HepG2 (cell line): Measurements from ENCODE around the gene ITPRIPL1. TPM values are rescaled to one million over a fixed set of nuclear protein-coding genes. Genes with fewer than 3 reads are reported as not detected.

Experiments
- AGO1 ChIP-seq: fragments of 200-400 bp; formaldehyde crosslinking; IDR thresholded peaks from 2 replicates; pipeline ENCODE4 v1.6.1; 2017; ENCODE audit warnings: mild to moderate bottlenecking, low read depth, low read length, moderate library complexity; ENCODE audit not compliant: poor library complexity, severe bottlenecking
- CREB1 ChIP-seq, 2 experiments: fragments of 450-650 bp in 1 of 2; IDR thresholded peaks; 2 replicates each; pipeline ENCODE4 v1.6.1; 2016 to 2017; ENCODE audit warnings: control low read depth in 1 of 2, mild to moderate bottlenecking in 1 of 2, missing compliant biosample characterization in 1 of 2, missing genetic modification characterization in 1 of 2
- ELF1 ChIP-seq: sonication (generic); formaldehyde crosslinking; IDR thresholded peaks from 2 replicates; pipeline ENCODE4 v1.4.0; 2020; ENCODE audit warnings: missing genetic modification reagents
- JUND ChIP-seq: sonication (generic); formaldehyde crosslinking; IDR thresholded peaks from 2 replicates; pipeline ENCODE4 v1.8.0; 2022; ENCODE audit warnings: mild to moderate bottlenecking, missing genetic modification reagents
- KLF16 ChIP-seq, 2 experiments: sonication (generic) in 1 of 2; formaldehyde crosslinking in 1 of 2; IDR thresholded peaks; 2 replicates each; pipeline versions ENCODE4 v1.6.1 to v1.8.0; 2016 to 2023; ENCODE audit warnings: missing genetic modification reagents in 2 of 2, missing compliant biosample characterization in 1 of 2
- KLF9 ChIP-seq: IDR thresholded peaks from 2 replicates; pipeline ENCODE4 v1.6.1; 2016; ENCODE audit warnings: low read depth
- MED1 ChIP-seq: sonication (generic); formaldehyde crosslinking; IDR thresholded peaks from 2 replicates; pipeline ENCODE4 v1.4.0; 2020; ENCODE audit warnings: missing genetic modification reagents
- MEF2D ChIP-seq: sonication (generic); formaldehyde crosslinking; IDR thresholded peaks from 2 replicates; pipeline ENCODE4 v1.5.1; 2020; ENCODE audit warnings: mild to moderate bottlenecking, missing genetic modification reagents
- NCOA2 ChIP-seq: sonication (generic); formaldehyde crosslinking; IDR thresholded peaks from 2 replicates; pipeline ENCODE4 v1.8.0; 2022; ENCODE audit warnings: inconsistent platforms
- PAF1 ChIP-seq: IDR thresholded peaks from 2 replicates; pipeline ENCODE4 v1.6.1; 2016; ENCODE audit warnings: missing genetic modification reagents, missing compliant biosample characterization
- RARA ChIP-seq: IDR thresholded peaks from 2 replicates; pipeline ENCODE4 v1.6.1; 2016; ENCODE audit warnings: missing genetic modification reagents, missing compliant biosample characterization
- RCOR2 ChIP-seq: IDR thresholded peaks from 2 replicates; pipeline ENCODE4 v1.6.1; 2016; ENCODE audit warnings: missing biosample characterization, missing genetic modification reagents
- TEAD2 ChIP-seq: sonication (generic); formaldehyde crosslinking; IDR thresholded peaks from 2 replicates; pipeline ENCODE4 v1.9.0; 2021; ENCODE audit warnings: missing genetic modification reagents
- polyA plus RNA-seq, 8 experiments: library from polyadenylated mRNA; depleted of rRNA in 3 of 8; stranded (reverse) in 7 of 8; unstranded in 1 of 8; fragments of >200 nt; fragmentation: Illumina TruSeq in 4 of 8; extraction: Trizol in 4 of 8; gene quantifications; 2 replicates each; pipeline versions ENCODE4 v1.2.1 to v1.2.3, GENCODE V29; 2011 to 2016; ENCODE audit warnings: low read depth in 4 of 8, missing spikeins in 1 of 8, mixed read lengths in 1 of 8; ENCODE audit not compliant: insufficient read depth in 1 of 8
- total RNA-seq, 5 experiments: library from RNA; depleted of rRNA; stranded (reverse); fragments of >200 nt; fragmentation: Illumina TruSeq; extraction: Trizol; gene quantifications; 2 replicates each; pipeline ENCODE4 v1.2.3, GENCODE V29; 2016; ENCODE audit warnings: low read depth in 1 of 5
- TF ChIP-seq, protein P1 (sequence below): IDR thresholded peaks from 2 replicates; pipeline ENCODE4 v1.4.0; 2020; ENCODE audit warnings: mild to moderate bottlenecking, missing genetic modification reagents
- TF ChIP-seq, protein P2 (sequence below): sonication (generic); formaldehyde crosslinking; IDR thresholded peaks from 2 replicates; pipeline ENCODE4 v1.4.0; 2020; ENCODE audit warnings: missing genetic modification reagents
- TF ChIP-seq, protein P3 (sequence below): sonication (generic); formaldehyde crosslinking; IDR thresholded peaks from 2 replicates; pipeline ENCODE4 v1.5.1; 2020; ENCODE audit warnings: missing genetic modification reagents, mild to moderate bottlenecking, borderline replicate concordance
- TF ChIP-seq, protein P4 (sequence below): sonication (generic); formaldehyde crosslinking; IDR thresholded peaks from 2 replicates; pipeline ENCODE4 v1.5.0; 2020; ENCODE audit warnings: mild to moderate bottlenecking, missing genetic modification reagents

The ITPRIPL1 gene
- total and polyA plus RNA-seq, 2 of the 13 experiments (the other 11 are each of a cell fraction or from before 2014, with no cell fraction given): 4.3 to 11.7 TPM

DNA sequence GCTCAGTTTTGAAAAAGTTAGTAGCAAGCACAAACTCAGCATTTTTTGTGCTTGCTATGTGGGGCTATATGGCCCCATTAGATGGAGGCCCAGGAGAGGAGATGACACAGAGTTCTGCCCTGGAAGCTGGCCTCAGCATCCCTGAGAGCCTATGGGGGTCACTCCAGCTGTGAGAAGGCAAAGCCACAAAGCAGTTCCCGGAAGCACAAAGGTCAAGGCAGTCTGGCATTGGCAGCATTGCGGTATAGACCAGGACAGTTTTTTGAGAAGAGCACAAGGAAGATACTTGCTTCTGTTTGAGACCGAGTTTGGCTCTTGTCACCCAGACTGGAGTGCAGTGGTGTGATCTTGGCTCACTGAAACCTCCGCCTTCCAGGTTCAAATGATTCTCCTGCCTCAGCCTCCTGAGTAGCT, 7.5 kb upstream of the ITPRIPL1 start (continued):
- TF ChIP-seq TEAD2 (no peak), KLF16 (CRISPR knock-in tag; IDR thresholded peaks at IDR 0.05) (peak in 1 of 2 experiments; percentile 25; a peak in 1 of 4 replicates), NCOA2 (CRISPR knock-in tag) (peak; percentile 50), KLF9 (CRISPR knock-in tag) (no peak), CREB1 (IDR thresholded peaks at IDR 0.05) (no peak), CREB1 (CRISPR knock-in tag; IDR thresholded peaks at IDR 0.05) (0 out of 2 replicates have a peak, but pooled peaks have one; percentile 17), PAF1 (CRISPR knock-in tag) (no peak), AGO1 (no peak), RCOR2 (CRISPR knock-in tag) (peak; percentile 70; the same call in 1 of the 2 replicates), ELF1 (CRISPR knock-in tag) (peak; percentile 78), MED1 (CRISPR knock-in tag) (0 out of 2 replicates have a peak, but pooled peaks have one; percentile 34), RARA (CRISPR knock-in tag) (peak; percentile 73), JUND (CRISPR knock-in tag) (0 out of 2 replicates have a peak, but pooled peaks have one; percentile 23), MEF2D (CRISPR knock-in tag) (0 out of 2 replicates have a peak, but pooled peaks have one; percentile 38)
- TF ChIP-seq, protein P1, sequence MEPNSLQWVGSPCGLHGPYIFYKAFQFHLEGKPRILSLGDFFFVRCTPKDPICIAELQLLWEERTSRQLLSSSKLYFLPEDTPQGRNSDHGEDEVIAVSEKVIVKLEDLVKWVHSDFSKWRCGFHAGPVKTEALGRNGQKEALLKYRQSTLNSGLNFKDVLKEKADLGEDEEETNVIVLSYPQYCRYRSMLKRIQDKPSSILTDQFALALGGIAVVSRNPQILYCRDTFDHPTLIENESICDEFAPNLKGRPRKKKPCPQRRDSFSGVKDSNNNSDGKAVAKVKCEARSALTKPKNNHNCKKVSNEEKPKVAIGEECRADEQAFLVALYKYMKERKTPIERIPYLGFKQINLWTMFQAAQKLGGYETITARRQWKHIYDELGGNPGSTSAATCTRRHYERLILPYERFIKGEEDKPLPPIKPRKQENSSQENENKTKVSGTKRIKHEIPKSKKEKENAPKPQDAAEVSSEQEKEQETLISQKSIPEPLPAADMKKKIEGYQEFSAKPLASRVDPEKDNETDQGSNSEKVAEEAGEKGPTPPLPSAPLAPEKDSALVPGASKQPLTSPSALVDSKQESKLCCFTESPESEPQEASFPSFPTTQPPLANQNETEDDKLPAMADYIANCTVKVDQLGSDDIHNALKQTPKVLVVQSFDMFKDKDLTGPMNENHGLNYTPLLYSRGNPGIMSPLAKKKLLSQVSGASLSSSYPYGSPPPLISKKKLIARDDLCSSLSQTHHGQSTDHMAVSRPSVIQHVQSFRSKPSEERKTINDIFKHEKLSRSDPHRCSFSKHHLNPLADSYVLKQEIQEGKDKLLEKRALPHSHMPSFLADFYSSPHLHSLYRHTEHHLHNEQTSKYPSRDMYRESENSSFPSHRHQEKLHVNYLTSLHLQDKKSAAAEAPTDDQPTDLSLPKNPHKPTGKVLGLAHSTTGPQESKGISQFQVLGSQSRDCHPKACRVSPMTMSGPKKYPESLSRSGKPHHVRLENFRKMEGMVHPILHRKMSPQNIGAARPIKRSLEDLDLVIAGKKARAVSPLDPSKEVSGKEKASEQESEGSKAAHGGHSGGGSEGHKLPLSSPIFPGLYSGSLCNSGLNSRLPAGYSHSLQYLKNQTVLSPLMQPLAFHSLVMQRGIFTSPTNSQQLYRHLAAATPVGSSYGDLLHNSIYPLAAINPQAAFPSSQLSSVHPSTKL (CRISPR knock-in tag): peak; percentile 77
- TF ChIP-seq, protein P2, sequence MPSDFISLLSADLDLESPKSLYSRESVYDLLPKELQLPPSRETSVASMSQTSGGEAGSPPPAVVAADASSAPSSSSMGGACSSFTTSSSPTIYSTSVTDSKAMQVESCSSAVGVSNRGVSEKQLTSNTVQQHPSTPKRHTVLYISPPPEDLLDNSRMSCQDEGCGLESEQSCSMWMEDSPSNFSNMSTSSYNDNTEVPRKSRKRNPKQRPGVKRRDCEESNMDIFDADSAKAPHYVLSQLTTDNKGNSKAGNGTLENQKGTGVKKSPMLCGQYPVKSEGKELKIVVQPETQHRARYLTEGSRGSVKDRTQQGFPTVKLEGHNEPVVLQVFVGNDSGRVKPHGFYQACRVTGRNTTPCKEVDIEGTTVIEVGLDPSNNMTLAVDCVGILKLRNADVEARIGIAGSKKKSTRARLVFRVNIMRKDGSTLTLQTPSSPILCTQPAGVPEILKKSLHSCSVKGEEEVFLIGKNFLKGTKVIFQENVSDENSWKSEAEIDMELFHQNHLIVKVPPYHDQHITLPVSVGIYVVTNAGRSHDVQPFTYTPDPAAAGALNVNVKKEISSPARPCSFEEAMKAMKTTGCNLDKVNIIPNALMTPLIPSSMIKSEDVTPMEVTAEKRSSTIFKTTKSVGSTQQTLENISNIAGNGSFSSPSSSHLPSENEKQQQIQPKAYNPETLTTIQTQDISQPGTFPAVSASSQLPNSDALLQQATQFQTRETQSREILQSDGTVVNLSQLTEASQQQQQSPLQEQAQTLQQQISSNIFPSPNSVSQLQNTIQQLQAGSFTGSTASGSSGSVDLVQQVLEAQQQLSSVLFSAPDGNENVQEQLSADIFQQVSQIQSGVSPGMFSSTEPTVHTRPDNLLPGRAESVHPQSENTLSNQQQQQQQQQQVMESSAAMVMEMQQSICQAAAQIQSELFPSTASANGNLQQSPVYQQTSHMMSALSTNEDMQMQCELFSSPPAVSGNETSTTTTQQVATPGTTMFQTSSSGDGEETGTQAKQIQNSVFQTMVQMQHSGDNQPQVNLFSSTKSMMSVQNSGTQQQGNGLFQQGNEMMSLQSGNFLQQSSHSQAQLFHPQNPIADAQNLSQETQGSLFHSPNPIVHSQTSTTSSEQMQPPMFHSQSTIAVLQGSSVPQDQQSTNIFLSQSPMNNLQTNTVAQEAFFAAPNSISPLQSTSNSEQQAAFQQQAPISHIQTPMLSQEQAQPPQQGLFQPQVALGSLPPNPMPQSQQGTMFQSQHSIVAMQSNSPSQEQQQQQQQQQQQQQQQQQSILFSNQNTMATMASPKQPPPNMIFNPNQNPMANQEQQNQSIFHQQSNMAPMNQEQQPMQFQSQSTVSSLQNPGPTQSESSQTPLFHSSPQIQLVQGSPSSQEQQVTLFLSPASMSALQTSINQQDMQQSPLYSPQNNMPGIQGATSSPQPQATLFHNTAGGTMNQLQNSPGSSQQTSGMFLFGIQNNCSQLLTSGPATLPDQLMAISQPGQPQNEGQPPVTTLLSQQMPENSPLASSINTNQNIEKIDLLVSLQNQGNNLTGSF (CRISPR knock-in tag): no peak
- TF ChIP-seq, protein P3, sequence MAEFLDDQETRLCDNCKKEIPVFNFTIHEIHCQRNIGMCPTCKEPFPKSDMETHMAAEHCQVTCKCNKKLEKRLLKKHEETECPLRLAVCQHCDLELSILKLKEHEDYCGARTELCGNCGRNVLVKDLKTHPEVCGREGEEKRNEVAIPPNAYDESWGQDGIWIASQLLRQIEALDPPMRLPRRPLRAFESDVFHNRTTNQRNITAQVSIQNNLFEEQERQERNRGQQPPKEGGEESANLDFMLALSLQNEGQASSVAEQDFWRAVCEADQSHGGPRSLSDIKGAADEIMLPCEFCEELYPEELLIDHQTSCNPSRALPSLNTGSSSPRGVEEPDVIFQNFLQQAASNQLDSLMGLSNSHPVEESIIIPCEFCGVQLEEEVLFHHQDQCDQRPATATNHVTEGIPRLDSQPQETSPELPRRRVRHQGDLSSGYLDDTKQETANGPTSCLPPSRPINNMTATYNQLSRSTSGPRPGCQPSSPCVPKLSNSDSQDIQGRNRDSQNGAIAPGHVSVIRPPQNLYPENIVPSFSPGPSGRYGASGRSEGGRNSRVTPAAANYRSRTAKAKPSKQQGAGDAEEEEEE (CRISPR knock-in tag): no peak
- TF ChIP-seq, protein P4, sequence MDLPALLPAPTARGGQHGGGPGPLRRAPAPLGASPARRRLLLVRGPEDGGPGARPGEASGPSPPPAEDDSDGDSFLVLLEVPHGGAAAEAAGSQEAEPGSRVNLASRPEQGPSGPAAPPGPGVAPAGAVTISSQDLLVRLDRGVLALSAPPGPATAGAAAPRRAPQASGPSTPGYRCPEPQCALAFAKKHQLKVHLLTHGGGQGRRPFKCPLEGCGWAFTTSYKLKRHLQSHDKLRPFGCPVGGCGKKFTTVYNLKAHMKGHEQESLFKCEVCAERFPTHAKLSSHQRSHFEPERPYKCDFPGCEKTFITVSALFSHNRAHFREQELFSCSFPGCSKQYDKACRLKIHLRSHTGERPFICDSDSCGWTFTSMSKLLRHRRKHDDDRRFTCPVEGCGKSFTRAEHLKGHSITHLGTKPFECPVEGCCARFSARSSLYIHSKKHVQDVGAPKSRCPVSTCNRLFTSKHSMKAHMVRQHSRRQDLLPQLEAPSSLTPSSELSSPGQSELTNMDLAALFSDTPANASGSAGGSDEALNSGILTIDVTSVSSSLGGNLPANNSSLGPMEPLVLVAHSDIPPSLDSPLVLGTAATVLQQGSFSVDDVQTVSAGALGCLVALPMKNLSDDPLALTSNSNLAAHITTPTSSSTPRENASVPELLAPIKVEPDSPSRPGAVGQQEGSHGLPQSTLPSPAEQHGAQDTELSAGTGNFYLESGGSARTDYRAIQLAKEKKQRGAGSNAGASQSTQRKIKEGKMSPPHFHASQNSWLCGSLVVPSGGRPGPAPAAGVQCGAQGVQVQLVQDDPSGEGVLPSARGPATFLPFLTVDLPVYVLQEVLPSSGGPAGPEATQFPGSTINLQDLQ (CRISPR knock-in tag): no peak
